ENCODE measurements around the gene TPGS2. TPM values are rescaled to one million over a fixed set of nuclear protein-coding genes. Genes with fewer than 3 reads are reported as not detected.

TPGS2 gene
- total and polyA plus RNA-seq, 9 donors: 55.9 to 122 (median 74.1) TPM

DNA sequence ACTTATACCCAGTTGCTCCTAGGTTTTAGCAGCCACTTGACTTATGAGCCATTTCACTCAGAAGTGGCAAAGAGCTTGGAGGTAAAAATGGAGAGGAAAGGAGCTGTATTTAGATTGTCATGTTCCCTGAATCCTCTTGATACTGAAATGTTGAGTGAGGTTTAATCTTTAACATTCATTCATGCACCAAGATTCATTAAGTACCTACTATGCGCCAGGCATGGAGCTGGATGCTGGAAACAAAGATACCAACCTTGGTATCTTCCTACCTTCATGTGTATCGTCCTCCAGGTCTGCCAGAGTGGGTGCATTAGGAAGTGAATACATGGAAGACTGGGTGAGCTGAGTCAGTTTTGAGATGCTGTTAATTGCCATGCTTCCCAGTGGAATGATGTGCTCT lies 23.7 kb downstream of the TPGS2 start:
- 93 to 98% (median 98%) methylated on average over 2 of the region's 2 CpGs for WGBS, 3 donors
- Histone ChIP-seq H3K27me3 (no peaks in the 10 kb centered on the region), H3K27ac (no peak overlapping the region), H3K4me1 (ENCODE audit: insufficient read depth) (no peaks in the 10 kb centered on the region), H3K4me3 (no peak overlapping the region), H3K9me3 (no peaks in the 10 kb centered on the region), H3K36me3 (no peaks in the 10 kb centered on the region)
- no peak for TF ChIP-seq POLR2A (IDR thresholded peaks at IDR 0.05)
- TF ChIP-seq CTCF (IDR thresholded peaks at IDR 0.05): no peak
- no peak for TF ChIP-seq EP300 (IDR thresholded peaks at IDR 0.05)
- no peak for DNase-seq
- intact Hi-C loops (cut with DNase I): loop anchor here in 1 of 4 donors (10.0 kb wide), 1 partner anchor 100 kb away; no protein-coding TSS in a partner anchor

DNA sequence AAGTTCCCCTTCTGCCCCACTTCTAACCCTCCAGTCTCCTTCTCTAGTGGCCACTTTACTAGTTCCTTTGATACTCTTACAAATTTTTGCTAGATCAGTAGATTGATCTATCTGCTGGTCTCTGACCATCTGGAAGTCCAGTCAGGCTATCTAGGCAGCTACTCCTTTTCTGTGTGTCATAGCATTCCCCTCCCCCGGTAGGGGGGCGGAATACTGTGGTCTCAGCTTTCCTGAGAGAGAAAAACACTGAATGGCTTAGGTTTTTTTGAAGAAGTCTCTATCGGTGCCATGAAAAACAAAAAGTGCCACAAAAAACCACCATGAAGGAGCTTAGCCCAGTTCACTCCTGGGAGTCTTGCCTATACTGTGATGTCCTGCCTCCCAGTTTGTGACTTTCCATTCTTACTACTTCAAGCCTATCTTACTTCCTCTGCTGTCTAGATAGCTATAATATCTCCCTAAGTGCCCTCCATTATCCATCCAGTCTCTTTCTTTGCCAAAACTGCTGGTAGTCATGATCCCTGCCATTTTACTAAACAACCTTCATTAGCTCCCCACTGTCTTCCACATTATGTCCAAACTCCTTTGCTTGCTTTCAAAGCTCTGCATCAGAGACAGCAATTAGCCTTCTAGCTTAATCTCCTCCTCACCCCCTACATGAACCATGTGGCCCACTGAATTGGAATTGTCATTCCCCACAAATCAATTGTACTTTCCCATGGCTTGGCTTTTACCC lies 29.9 kb downstream of the TPGS2 start:
- Histone ChIP-seq H3K4me1 (ENCODE audit: insufficient read depth) (no peaks in the 10 kb centered on the region), H3K9me3 (no peaks in the 10 kb centered on the region), H3K27me3 (no peaks in the 10 kb centered on the region), H3K4me3 (no peak overlapping the region), H3K36me3 (no peaks in the 10 kb centered on the region), H3K27ac (no peak overlapping the region)
- no peak for DNase-seq
- WGBS, 3 donors: 80 to 81% (median 80%) methylated on average over 3 of the region's 3 CpGs
- TF ChIP-seq EP300 (IDR thresholded peaks at IDR 0.05): no peak
- TF ChIP-seq POLR2A (IDR thresholded peaks at IDR 0.05): no peak
- intact Hi-C loops (cut with DNase I): no loop called here

GRCh38 chr18:36792634-36793283 lies 36.0 kb downstream of the TPGS2 start:
- DNase-seq: no peak
- no peaks in the 10 kb centered on the region for H3K27me3 ChIP-seq
- no peak overlapping the region for H3K4me3 ChIP-seq
- 96 to 98% (median 97%) methylated on average over 4 of the region's 4 CpGs for WGBS, 3 donors
- TF ChIP-seq EP300 (IDR thresholded peaks at IDR 0.05) (no peak), POLR2A (IDR thresholded peaks at IDR 0.05) (no peak), CTCF (IDR thresholded peaks at IDR 0.05) (no peak)
- no peaks in the 10 kb centered on the region for H3K4me1 ChIP-seq (ENCODE audit: insufficient read depth)
- H3K9me3 ChIP-seq: no peaks in the 10 kb centered on the region
- no peak overlapping the region for H3K27ac ChIP-seq
- intact Hi-C loops (cut with DNase I): no loop called here
- no peaks in the 10 kb centered on the region for H3K36me3 ChIP-seq

DNA sequence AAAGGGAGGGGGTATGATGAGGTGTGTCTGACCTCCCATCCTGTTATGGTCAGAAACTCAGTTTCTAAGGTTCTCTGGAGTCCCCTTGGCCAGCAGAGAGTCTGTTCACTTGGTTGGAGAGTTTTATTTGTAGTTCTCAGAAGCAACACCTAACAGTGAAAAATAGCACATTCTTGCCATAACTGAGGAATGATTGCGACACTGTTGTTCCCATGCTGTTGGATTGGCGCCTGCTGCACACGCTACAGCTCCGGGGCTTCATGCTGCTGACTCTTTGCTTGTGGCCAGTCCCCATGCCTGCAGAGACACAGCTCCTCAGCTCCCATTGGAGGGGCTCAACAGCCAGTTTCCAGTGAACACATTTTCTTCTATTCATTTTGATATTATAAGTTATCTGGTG lies 42.1 kb downstream of the TPGS2 start:
- Histone ChIP-seq H3K27ac (no peak overlapping the region), H3K4me1 (ENCODE audit: insufficient read depth) (peaks cover 2% of the 10 kb centered on the region)
- 18 to 41% (median 31%) methylated on average over 4 of the region's 4 CpGs for WGBS, 3 donors

More for the DNA sequence above, 42.1 kb downstream of the TPGS2 start:
- TF ChIP-seq CTCF (IDR thresholded peaks at IDR 0.05): no peak
- no peak for TF ChIP-seq EP300 (IDR thresholded peaks at IDR 0.05)
- TF ChIP-seq POLR2A (IDR thresholded peaks at IDR 0.05): no peak
- intact Hi-C loops (cut with DNase I): no loop called here
- no peak overlapping the region for H3K4me3 ChIP-seq
- H3K36me3 ChIP-seq: no peaks in the 10 kb centered on the region
- no peaks in the 10 kb centered on the region for H3K9me3 ChIP-seq
- DNase-seq: peak in 4 of 5 donors; percentile 29 to 66 (median 43)
- H3K27me3 ChIP-seq: no peaks in the 10 kb centered on the region
